Subcutaneous abdominal adipose tissue (tissue), 5 donors: ENCODE data around the gene REG4.

ENCODE experiments used
- H3K27ac ChIP-seq: one replicate; pipeline ENCODE4 v1.7.0; 2013; ENCODE audit warnings: low read depth, mild to moderate bottlenecking, inconsistent platforms, low read length, moderate library complexity
- H3K27me3 ChIP-seq, 5 donors: one replicate each; pipeline ENCODE4 v1.7.0; 2013; ENCODE audit warnings: low read length in 5 of 5, inconsistent platforms in 1 of 5; ENCODE audit not compliant: control insufficient read depth in 5 of 5, insufficient read depth in 4 of 5
- H3K36me3 ChIP-seq, 5 donors: one replicate each; pipeline ENCODE4 v1.7.0; 2013; ENCODE audit warnings: low read length in 5 of 5; ENCODE audit not compliant: control insufficient read depth in 5 of 5, insufficient read depth in 5 of 5
- H3K4me1 ChIP-seq, 5 donors: one replicate each; pipeline ENCODE4 v1.7.0; 2013; ENCODE audit warnings: low read length in 5 of 5, mild to moderate bottlenecking in 3 of 5, moderate library complexity in 1 of 5; ENCODE audit not compliant: control insufficient read depth in 5 of 5, insufficient read depth in 5 of 5
- H3K4me3 ChIP-seq, 5 donors: one replicate each; pipeline ENCODE4 v1.7.0; 2013; ENCODE audit warnings: low read length in 5 of 5, low read depth in 1 of 5
- H3K9ac ChIP-seq, 5 donors: one replicate each; pipeline ENCODE4 v1.7.0; 2013; ENCODE audit warnings: low read length in 5 of 5, mild to moderate bottlenecking in 4 of 5, moderate library complexity in 3 of 5
- H3K9me3 ChIP-seq, 5 donors: one replicate each; pipeline ENCODE4 v1.7.0; 2013; ENCODE audit warnings: low read length in 5 of 5; ENCODE audit not compliant: control insufficient read depth in 5 of 5
- donor health status: healthy.
- donor health status: healthy.
- donor health status: healthy.
- donor health status: healthy.
- donor health status: healthy.

The REG4 gene

GRCh38 chr1:119783354-119784185 is 27.7 kb downstream of the REG4 start:
- no peaks in the 10 kb centered on the region for H3K36me3 ChIP-seq
- peaks cover 0 to 41% (median 27%) of the 10 kb centered on the region in 5 donors for H3K4me1 ChIP-seq
- no peak overlapping the region for H3K27ac ChIP-seq
- H3K9me3 ChIP-seq, result no peaks in the 10 kb centered on the region
- H3K9ac ChIP-seq, result no peak overlapping the region
- no peaks in the 10 kb centered on the region for H3K27me3 ChIP-seq
- no peak overlapping the region for H3K4me3 ChIP-seq

DNA sequence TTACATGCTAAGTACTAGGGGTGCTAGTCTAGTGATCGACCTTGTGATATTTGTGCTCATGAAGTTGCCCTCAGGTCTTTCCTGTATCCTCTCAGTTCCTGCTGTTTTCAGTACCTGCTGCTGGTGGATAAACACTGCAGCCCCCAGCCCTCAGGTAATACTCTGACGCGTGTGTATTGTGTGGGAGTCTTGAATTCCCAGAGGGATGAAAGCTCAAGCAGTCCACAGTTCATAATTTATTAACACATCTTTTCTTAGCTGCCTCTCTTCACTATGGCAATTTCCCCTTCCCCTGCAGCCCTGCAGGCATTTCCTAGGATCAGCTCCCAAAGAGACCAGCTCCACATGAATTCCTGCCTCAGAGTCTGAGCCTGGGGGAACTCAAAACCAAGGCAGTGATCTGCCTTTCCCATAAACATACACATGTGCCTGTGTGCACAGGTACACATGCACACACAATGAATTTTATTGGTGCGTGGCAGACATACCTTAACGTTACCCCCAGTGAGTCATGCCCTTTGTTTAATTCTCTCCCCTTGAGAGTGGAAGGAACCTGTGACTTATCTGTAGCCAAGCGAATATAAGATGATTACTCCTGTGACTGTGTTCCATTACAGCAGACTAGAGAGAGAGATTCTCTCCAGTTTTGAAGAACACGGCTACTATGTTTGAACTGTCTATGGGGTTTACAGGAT is 28.5 kb downstream of the REG4 start:
- H3K9ac ChIP-seq, result no peak overlapping the region
- no peak overlapping the region for H3K27ac ChIP-seq
- H3K36me3 ChIP-seq, result no peaks in the 10 kb centered on the region
- H3K9me3 ChIP-seq, result no peaks in the 10 kb centered on the region
- H3K27me3 ChIP-seq, result no peaks in the 10 kb centered on the region
- H3K4me3 ChIP-seq, result no peak overlapping the region
- peaks cover 0 to 36% (median 26%) of the 10 kb centered on the region in 5 donors for H3K4me1 ChIP-seq

DNA sequence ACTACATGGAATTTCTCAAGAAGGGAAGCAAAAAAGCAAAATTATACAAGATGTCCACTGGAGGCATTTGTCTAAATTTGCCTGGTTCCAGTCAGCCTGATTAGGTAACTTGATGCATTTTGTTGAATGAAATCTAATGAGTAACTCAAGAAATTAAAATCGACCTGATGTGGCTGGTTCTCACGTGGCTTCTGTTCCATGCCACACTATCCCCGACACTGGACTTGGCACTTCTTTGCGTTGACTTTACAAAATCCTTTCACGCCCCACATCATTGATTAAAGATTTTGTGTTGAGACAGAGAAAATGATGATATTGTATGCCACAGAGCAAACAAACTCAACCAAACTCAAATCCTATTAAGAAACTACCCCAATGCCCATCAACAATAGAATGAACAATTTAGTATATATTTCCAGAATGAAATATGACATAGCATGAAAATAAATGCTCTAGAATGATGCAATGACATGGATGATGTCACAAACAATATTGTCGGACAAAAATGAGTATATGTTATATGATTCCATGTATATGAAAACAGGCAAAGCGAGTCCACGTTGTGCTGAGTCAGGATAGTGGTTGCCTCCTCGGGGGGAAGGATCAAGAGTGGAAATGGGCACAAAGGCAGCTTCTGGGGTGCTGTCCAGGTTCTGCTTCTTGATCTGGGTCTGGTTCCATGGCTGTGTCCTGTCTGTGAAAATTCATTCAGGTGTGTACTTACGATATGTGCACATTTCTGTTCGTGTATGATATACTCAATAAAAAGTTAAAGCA is 29.6 kb downstream of the REG4 start:
- no peak overlapping the region for H3K9ac ChIP-seq
- H3K27me3 ChIP-seq, result no peaks in the 10 kb centered on the region
- H3K9me3 ChIP-seq, result no peaks in the 10 kb centered on the region
- H3K4me3 ChIP-seq, result no peak overlapping the region
- H3K4me1 ChIP-seq, result peaks cover 0 to 30% (median 24%) of the 10 kb centered on the region in 5 donors
- H3K36me3 ChIP-seq, result no peaks in the 10 kb centered on the region
- no peak overlapping the region for H3K27ac ChIP-seq

DNA sequence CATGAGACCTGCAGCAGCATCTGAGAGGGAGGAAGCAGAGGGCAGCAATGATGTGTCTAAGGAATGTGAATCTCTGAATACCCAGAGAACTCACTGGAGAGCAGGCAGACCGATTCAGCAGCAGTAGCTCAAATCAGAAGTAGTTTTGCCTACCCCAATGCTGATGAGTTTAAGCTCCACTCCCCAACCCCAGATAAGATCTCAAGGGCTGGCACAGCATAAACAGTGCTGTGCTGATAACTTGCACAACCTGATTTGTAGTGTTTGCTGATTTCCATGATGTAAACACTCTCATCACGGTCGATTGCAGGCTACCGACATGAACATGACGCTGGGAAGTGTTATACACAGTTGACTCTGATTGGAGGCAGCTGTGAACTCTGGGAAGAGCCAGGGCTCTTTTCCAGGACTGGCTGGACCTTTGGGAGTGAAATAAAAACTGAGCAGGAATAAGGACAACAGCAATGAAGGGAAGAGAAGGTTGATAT is 31.3 kb downstream of the REG4 start:
- peaks cover 0 to 29% (median 24%) of the 10 kb centered on the region in 5 donors for H3K4me1 ChIP-seq
- no peaks in the 10 kb centered on the region for H3K27me3 ChIP-seq
- no peaks in the 10 kb centered on the region for H3K9me3 ChIP-seq
- H3K27ac ChIP-seq, result no peak overlapping the region
- H3K4me3 ChIP-seq, result peak overlapping the region in 4 of 5 donors; percentile 19 to 56 (median 37)
- H3K9ac ChIP-seq, result peak overlapping the region in 1 of 5 donors; percentile 16
- H3K36me3 ChIP-seq, result no peaks in the 10 kb centered on the region

DNA sequence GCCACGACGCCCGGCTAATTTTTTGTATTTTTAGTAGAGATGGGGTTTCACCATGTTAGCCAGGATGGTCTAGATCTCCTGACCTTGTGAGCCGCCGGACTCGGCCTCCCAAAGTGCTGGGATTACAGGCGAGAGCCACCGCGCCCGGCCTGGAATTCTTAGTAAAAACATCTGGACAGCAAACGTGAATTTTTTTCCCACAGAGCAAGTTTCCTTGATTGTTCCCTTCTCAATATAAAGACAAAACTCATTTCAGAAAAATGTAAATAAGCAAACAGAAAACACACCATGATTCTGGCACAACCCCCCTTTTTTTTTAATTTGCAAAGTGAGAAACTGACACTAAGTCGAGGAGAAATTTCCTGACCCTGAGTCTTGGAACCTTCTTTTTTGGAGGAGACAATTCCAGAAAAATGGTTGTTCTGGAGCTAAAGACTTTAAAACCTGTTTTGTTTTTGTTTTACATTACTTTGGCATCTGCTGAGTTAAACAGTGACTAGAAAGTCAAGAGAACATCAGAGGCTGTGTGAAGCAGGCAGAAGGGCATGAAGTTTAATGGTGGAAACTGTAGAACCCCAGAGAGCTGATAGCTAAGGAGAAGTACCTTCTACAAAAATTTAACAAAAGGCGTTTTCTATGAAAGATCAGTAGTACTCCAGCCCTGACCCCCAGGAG is 32.2 kb downstream of the REG4 start:
- no peaks in the 10 kb centered on the region for H3K27me3 ChIP-seq
- H3K9me3 ChIP-seq, result no peaks in the 10 kb centered on the region
- H3K9ac ChIP-seq, result no peak overlapping the region
- no peak overlapping the region for H3K27ac ChIP-seq
- no peaks in the 10 kb centered on the region for H3K36me3 ChIP-seq
- peaks cover 0 to 23% (median 19%) of the 10 kb centered on the region in 5 donors for H3K4me1 ChIP-seq
- no peak overlapping the region for H3K4me3 ChIP-seq

DNA sequence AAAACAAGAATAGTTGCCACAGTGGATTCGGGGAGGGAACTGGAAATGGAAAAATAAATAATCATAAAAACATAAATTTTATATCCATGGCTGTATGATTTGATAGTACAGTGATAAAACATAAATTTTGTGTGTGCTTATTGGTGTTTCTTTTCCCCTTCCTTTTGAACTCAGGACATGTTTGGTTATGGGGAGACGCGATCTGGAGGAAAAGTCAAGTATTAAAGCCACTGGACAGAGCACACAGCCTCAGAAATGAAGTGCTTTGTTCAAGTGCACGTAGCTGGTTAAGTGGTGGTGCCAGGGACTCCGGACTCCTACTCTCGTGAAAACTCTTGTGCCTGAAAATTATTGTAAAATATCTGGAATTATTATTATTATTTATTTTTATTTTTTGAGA is 32.9 kb downstream of the REG4 start:
- no peaks in the 10 kb centered on the region for H3K9me3 ChIP-seq
- H3K4me1 ChIP-seq, result peaks cover 0 to 22% (median 15%) of the 10 kb centered on the region in 5 donors
- no peaks in the 10 kb centered on the region for H3K27me3 ChIP-seq
- no peaks in the 10 kb centered on the region for H3K36me3 ChIP-seq
- no peak overlapping the region for H3K4me3 ChIP-seq
- no peak overlapping the region for H3K9ac ChIP-seq
- H3K27ac ChIP-seq, result no peak overlapping the region

DNA sequence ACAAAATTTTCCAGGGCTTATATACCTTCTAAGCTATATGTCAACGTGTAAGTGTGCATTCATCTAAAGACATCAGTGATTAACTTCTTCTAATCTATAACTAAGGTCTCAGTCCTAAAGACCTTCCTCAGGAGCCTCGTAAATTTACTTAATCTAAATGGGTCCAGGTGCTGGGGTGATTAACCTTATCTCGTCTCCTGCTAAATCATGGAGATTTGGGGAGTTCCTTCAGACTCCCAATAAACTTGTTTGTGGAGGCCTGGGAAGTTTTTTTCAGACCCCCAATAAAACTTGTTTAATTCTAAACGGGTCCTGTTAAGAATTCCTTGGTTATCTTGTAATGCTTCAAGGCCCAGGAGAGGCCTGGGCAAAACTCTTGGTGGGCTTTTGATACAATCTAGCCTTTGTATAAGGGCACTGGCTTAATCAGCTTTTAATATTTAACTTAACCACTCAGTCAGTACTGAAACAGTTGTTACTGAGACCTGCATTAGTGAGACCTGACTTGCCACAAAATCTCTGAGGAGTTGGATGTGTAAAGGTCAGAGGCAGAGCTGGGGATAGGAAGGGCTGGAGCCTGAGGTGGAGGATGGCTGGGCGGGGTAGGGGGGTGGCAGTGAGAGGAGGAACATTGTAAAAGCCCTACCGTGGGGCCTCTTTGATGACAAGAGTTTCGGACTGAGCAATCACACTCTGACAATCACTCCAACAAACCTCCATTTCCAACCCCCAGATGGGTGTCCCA is 36.3 kb downstream of the REG4 start:
- no peak overlapping the region for H3K27ac ChIP-seq
- peaks cover 0 to 10% (median 4%) of the 10 kb centered on the region in 5 donors for H3K4me1 ChIP-seq
- H3K36me3 ChIP-seq, result no peaks in the 10 kb centered on the region
- no peaks in the 10 kb centered on the region for H3K27me3 ChIP-seq
- no peaks in the 10 kb centered on the region for H3K9me3 ChIP-seq
- no peak overlapping the region for H3K9ac ChIP-seq
- no peak overlapping the region for H3K4me3 ChIP-seq

- H3K27ac ChIP-seq, result no peak overlapping the region
- H3K36me3 ChIP-seq, result no peaks in the 10 kb centered on the region
- no peaks in the 10 kb centered on the region for H3K27me3 ChIP-seq
- H3K9me3 ChIP-seq, result no peaks in the 10 kb centered on the region
- no peak overlapping the region for H3K4me3 ChIP-seq
- H3K4me1 ChIP-seq, result peaks cover 0 to 7% (median 0%) of the 10 kb centered on the region in 5 donors
- no peak overlapping the region for H3K9ac ChIP-seq
Observed at GRCh38 chr1:119773711-119774241, 37.5 kb downstream of the REG4 start.

GRCh38 chr1:119772298-119772697 is 39.0 kb downstream of the REG4 start:
- peaks cover 0 to 7% (median under 1%) of the 10 kb centered on the region in 5 donors for H3K4me1 ChIP-seq
- H3K4me3 ChIP-seq, result no peak overlapping the region
- H3K36me3 ChIP-seq, result no peaks in the 10 kb centered on the region
- H3K9ac ChIP-seq, result no peak overlapping the region
- no peak overlapping the region for H3K27ac ChIP-seq
- no peaks in the 10 kb centered on the region for H3K27me3 ChIP-seq
- no peaks in the 10 kb centered on the region for H3K9me3 ChIP-seq
